ENCODE results near the gene ABHD6. TPM values are rescaled to one million over a fixed set of nuclear protein-coding genes. Genes with fewer than 3 reads are reported as not detected.

ABHD6 gene
- total RNA-seq, 1 experiment from 2014 or later = 12.7 TPM

- Histone ChIP-seq H3K79me2 (ENCODE audit: insufficient read depth, low read length) (no peaks in the 10 kb centered on the region), H4K20me1 (ENCODE audit: insufficient read depth) (no peaks in the 10 kb centered on the region), H2AFZ (ENCODE audit: low read depth, low read length, poor library complexity, severe bottlenecking) (no peak overlapping the region), H3K27me3 (ENCODE audit: insufficient read depth, low read length) (no peaks in the 10 kb centered on the region), H3K36me3 (ENCODE audit: control insufficient read depth in 1 of 2, insufficient read depth in 2 of 2, low read length in 2 of 2) (no peaks in the 10 kb centered on the region), H3K9me3 (ENCODE audit: control insufficient read depth in 1 of 2, insufficient read depth in 1 of 2, low read depth in 1 of 2, low read length in 2 of 2) (no peaks in the 10 kb centered on the region), H3K9me2 (ENCODE audit: insufficient read depth) (no peaks in the 10 kb centered on the region), H3K27ac (ENCODE audit: low read depth, low read length) (no peak overlapping the region), H3K4me2 (ENCODE audit: low read length) (no peak overlapping the region), H3K4me3 (replicated peaks in 1 of 2; ENCODE audit: low read depth in 1 of 2, low read length in 2 of 2) (no peak overlapping the region), H3K4me1 (ENCODE audit: control insufficient read depth in 1 of 2, insufficient read depth in 2 of 2, low read length in 2 of 2) (no peaks in the 10 kb centered on the region), H3K9ac (ENCODE audit: low read length) (no peak overlapping the region)
- POLR2A ChIA-PET = no interaction called here
- TF ChIP-seq ATF3 (IDR thresholded peaks at IDR 0.05) (no peak), CEBPB (IDR thresholded peaks at IDR 0.05; ENCODE audit: low read depth) (no peak), MAX (IDR thresholded peaks at IDR 0.05) (no peak), EGR1 (IDR thresholded peaks at IDR 0.05; ENCODE audit: low read depth) (no peak), POLR2AphosphoS5 (IDR thresholded peaks at IDR 0.05; ENCODE audit: low read depth, low read length) (no peak)
- RAD21 ChIA-PET (ENCODE audit: low non-redundant PET in 1 of 2, low total read pairs in 2 of 2, uncharacterized antibody in 2 of 2, unreplicated experiment in 2 of 2) = no interaction called here
- no peak for DNase-seq (ENCODE audit: low read depth, low spot score)
- CTCF ChIA-PET = interaction anchor here (0.8 to 1.3 kb wide), 2 partner anchors 9 to 17 kb away, joined by 3 read pairs; no protein-coding TSS in a partner anchor
- no peak for ATAC-seq
- intact Hi-C loops (cut with micrococcal nuclease) = no loop called here
- no TSS peak for BruUV-seq (replicated peaks)
These were observed 88.0 kb downstream of the ABHD6 start for GRCh38 chr3:58325525-58325992.

DNA sequence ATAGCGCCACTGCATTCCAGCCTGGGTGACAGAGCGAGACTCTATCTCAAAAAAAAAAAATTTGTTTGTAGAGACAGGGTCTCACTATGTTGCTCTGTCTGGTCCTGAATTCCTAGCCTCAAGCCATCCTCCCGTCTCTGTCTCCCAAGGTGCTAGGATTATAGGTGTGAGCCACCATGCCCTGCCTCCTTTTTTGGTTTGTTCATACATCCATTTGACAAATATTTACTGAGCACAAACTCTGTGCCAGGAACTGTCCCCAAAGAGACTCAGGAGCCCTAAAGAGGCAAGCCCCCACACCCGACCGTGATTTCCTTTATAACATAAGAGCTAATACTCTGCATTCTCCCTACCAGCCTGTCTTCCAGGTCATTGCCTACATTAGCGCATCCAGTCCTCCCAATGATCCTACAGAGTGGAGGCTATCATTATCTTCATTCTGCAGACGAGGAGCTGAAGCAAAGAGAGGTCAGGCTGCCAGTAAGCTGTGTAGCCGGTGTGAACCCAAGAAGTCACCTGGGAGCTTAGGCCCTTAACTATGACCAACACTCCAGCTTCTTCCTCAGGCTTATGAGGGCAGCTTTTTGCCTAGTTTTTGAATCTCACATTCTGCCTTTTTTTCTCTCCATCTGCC lies 88.8 kb downstream of the ABHD6 start:
- TF ChIP-seq ZFX (IDR thresholded peaks at IDR 0.05) (no peak), CTCF (IDR thresholded peaks at IDR 0.05 in 2 of 3, conservative IDR thresholded peaks at IDR 0.05 in 1 of 3; ENCODE audit: borderline replicate concordance in 1 of 3, insufficient read depth in 1 of 3, low read depth in 2 of 3, low read length in 2 of 3) (no peak), ELF1 (IDR thresholded peaks at IDR 0.05; ENCODE audit: borderline replicate concordance, low read depth) (no peak), EZH2phosphoT487 (IDR thresholded peaks at IDR 0.05; ENCODE audit: borderline replicate concordance) (no peak), JUND (IDR thresholded peaks at IDR 0.05) (no peak), MAX (IDR thresholded peaks at IDR 0.05) (no peak)
- TF ChIP-seq, protein P1, sequence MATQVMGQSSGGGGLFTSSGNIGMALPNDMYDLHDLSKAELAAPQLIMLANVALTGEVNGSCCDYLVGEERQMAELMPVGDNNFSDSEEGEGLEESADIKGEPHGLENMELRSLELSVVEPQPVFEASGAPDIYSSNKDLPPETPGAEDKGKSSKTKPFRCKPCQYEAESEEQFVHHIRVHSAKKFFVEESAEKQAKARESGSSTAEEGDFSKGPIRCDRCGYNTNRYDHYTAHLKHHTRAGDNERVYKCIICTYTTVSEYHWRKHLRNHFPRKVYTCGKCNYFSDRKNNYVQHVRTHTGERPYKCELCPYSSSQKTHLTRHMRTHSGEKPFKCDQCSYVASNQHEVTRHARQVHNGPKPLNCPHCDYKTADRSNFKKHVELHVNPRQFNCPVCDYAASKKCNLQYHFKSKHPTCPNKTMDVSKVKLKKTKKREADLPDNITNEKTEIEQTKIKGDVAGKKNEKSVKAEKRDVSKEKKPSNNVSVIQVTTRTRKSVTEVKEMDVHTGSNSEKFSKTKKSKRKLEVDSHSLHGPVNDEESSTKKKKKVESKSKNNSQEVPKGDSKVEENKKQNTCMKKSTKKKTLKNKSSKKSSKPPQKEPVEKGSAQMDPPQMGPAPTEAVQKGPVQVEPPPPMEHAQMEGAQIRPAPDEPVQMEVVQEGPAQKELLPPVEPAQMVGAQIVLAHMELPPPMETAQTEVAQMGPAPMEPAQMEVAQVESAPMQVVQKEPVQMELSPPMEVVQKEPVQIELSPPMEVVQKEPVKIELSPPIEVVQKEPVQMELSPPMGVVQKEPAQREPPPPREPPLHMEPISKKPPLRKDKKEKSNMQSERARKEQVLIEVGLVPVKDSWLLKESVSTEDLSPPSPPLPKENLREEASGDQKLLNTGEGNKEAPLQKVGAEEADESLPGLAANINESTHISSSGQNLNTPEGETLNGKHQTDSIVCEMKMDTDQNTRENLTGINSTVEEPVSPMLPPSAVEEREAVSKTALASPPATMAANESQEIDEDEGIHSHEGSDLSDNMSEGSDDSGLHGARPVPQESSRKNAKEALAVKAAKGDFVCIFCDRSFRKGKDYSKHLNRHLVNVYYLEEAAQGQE (IDR thresholded peaks at IDR 0.05; ENCODE audit: low read depth) = no peak
- no peak for ATAC-seq
- no peak for DNase-seq (ENCODE audit: low read depth, low spot score)
- ChIA-PET POLR2A (no interaction called here), RAD21 (ENCODE audit: low non-redundant PET in 1 of 2, low total read pairs in 2 of 2, uncharacterized antibody in 2 of 2, unreplicated experiment in 2 of 2) (no interaction called here), CTCF (interaction anchor here (1.2 to 1.3 kb wide), 2 partner anchors 10 to 20 kb away, joined by 3 read pairs; partner anchors contain the start of genes HTD2 and RPP14)
- no peak overlapping the region for H3K27ac ChIP-seq (ENCODE audit: low read depth, low read length)
- no peaks in the 10 kb centered on the region for H3K9me3 ChIP-seq (ENCODE audit: control insufficient read depth in 1 of 2, insufficient read depth in 1 of 2, low read depth in 1 of 2, low read length in 2 of 2)
- H3K36me3 ChIP-seq (ENCODE audit: control insufficient read depth in 1 of 2, insufficient read depth in 2 of 2, low read length in 2 of 2) = no peaks in the 10 kb centered on the region
- no peaks in the 10 kb centered on the region for H3K79me2 ChIP-seq (ENCODE audit: insufficient read depth, low read length)
- BruUV-seq (replicated peaks) = no TSS peak
- no peaks in the 10 kb centered on the region for H4K20me1 ChIP-seq (ENCODE audit: insufficient read depth)
- H3K27me3 ChIP-seq (ENCODE audit: insufficient read depth, low read length) = no peaks in the 10 kb centered on the region
- no peak overlapping the region for H3K4me2 ChIP-seq (ENCODE audit: low read length)
- no peak overlapping the region for H3K9ac ChIP-seq (ENCODE audit: low read length)
- no peak overlapping the region for H2AFZ ChIP-seq (ENCODE audit: low read depth, low read length, poor library complexity, severe bottlenecking)
- H3K4me1 ChIP-seq (ENCODE audit: control insufficient read depth in 1 of 2, insufficient read depth in 2 of 2, low read length in 2 of 2) = no peaks in the 10 kb centered on the region
- intact Hi-C loops (cut with micrococcal nuclease) = no loop called here
- no peaks in the 10 kb centered on the region for H3K9me2 ChIP-seq (ENCODE audit: insufficient read depth)
- no peak overlapping the region for H3K4me3 ChIP-seq (replicated peaks in 1 of 2; ENCODE audit: low read depth in 1 of 2, low read length in 2 of 2)
